Keratinocyte (primary cell): ENCODE results near the gene CDH15.

Source experiments
- EZH2 ChIP-seq: IDR thresholded peaks from one replicate; pipeline ENCODE4 v1.6.1; 2012; ENCODE audit warnings: inconsistent platforms, mild to moderate bottlenecking, low read length, moderate library complexity
- TF ChIP-seq, protein P1 (sequence below), 3 experiments: IDR thresholded peaks in 1 of 3; conservative IDR thresholded peaks in 1 of 3; optimal IDR thresholded peaks in 1 of 3; 2 replicates in 2 of 3; 3 replicates in 1 of 3; pipeline versions ENCODE3 to v1.5.1; 2011; ENCODE audit warnings: low read length in 3 of 3, mild to moderate bottlenecking in 3 of 3, moderate library complexity in 2 of 3, control low read depth in 1 of 3, inconsistent platforms in 1 of 3; ENCODE audit not compliant: insufficient read depth in 2 of 3; ENCODE audit errors: extremely low read depth in 1 of 3

GRCh38 chr16:89159850-89160354, 11.6 kb upstream of the CDH15 start:
- TF ChIP-seq, protein P1, sequence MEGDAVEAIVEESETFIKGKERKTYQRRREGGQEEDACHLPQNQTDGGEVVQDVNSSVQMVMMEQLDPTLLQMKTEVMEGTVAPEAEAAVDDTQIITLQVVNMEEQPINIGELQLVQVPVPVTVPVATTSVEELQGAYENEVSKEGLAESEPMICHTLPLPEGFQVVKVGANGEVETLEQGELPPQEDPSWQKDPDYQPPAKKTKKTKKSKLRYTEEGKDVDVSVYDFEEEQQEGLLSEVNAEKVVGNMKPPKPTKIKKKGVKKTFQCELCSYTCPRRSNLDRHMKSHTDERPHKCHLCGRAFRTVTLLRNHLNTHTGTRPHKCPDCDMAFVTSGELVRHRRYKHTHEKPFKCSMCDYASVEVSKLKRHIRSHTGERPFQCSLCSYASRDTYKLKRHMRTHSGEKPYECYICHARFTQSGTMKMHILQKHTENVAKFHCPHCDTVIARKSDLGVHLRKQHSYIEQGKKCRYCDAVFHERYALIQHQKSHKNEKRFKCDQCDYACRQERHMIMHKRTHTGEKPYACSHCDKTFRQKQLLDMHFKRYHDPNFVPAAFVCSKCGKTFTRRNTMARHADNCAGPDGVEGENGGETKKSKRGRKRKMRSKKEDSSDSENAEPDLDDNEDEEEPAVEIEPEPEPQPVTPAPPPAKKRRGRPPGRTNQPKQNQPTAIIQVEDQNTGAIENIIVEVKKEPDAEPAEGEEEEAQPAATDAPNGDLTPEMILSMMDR (optimal IDR thresholded peaks at IDR 0.05 in 1 of 3, IDR thresholded peaks at IDR 0.05 in 1 of 3, conservative IDR thresholded peaks at IDR 0.05 in 1 of 3; ENCODE audit: extremely low read depth in 1 of 3, insufficient read depth in 2 of 3, low read length in 3 of 3), result no peak
- TF ChIP-seq EZH2, result no peak
